Lower leg skin (tissue), 3 donors: Measurements from ENCODE around the gene FRMD7.

Experiments used
- POLR2A ChIP-seq, 2 donors: fragments of 450-650 bp; IDR thresholded peaks; one replicate each; pipeline ENCODE4 v1.6.1; 2016 to 2017; ENCODE audit warnings: antibody characterized with exemption in 2 of 2, mild to moderate bottlenecking in 1 of 2, moderate library complexity in 1 of 2
- TF ChIP-seq, protein P1 (sequence below), 3 donors: fragments of 450-650 bp; IDR thresholded peaks; one replicate each; pipeline ENCODE4 v1.5.1; 2016; ENCODE audit warnings: antibody characterized with exemption in 3 of 3, mild to moderate bottlenecking in 3 of 3, moderate library complexity in 2 of 3

DNA sequence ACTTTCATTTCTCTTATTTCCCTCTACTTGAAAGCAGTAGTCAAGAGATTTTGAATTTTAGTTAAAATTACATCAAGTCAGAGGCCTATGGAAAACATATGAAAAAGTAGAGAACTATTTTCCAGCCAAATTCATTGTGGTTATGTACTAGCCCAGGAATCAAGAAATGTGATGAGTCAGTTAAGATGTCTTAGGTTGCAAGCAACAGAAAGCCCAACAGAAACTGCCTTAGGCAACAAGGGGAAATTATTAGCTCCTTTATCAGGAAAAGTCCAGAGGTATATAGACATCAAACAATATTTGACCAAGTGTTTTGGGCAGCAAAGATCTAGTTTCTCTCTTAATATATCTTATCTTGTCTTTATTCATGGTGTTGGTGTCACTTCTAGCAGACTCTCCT lies 37.8 kb upstream of the FRMD7 start:
- TF ChIP-seq, protein P1, sequence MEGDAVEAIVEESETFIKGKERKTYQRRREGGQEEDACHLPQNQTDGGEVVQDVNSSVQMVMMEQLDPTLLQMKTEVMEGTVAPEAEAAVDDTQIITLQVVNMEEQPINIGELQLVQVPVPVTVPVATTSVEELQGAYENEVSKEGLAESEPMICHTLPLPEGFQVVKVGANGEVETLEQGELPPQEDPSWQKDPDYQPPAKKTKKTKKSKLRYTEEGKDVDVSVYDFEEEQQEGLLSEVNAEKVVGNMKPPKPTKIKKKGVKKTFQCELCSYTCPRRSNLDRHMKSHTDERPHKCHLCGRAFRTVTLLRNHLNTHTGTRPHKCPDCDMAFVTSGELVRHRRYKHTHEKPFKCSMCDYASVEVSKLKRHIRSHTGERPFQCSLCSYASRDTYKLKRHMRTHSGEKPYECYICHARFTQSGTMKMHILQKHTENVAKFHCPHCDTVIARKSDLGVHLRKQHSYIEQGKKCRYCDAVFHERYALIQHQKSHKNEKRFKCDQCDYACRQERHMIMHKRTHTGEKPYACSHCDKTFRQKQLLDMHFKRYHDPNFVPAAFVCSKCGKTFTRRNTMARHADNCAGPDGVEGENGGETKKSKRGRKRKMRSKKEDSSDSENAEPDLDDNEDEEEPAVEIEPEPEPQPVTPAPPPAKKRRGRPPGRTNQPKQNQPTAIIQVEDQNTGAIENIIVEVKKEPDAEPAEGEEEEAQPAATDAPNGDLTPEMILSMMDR (IDR thresholded peaks at IDR 0.05): no peak
- TF ChIP-seq POLR2A (IDR thresholded peaks at IDR 0.05): no peak
